H1 (cell line): ENCODE results near the gene TMEM120B.

ENCODE experiments used
- ATF2 ChIP-seq: IDR thresholded peaks from 2 replicates; pipeline ENCODE4 v1.6.1; 2012; ENCODE audit warnings: low read length, inconsistent platforms
- CTCF ChIP-seq, 3 experiments: IDR thresholded peaks; 1 replicate in 2 of 3; 2 replicates in 1 of 3; pipeline versions ENCODE4 v1.5.1 to v1.6.1; 2011; ENCODE audit warnings: low read length in 3 of 3, mild to moderate bottlenecking in 3 of 3, inconsistent platforms in 2 of 3, low read depth in 1 of 3, moderate library complexity in 1 of 3; ENCODE audit not compliant: insufficient read depth in 1 of 3; ENCODE audit errors: control extremely low read depth in 1 of 3
- EZH2 ChIP-seq: fragments of 200-600 bp; sonication (generic); IDR thresholded peaks from 2 replicates; pipeline ENCODE4 v1.7.1; 2012; ENCODE audit warnings: low read depth, mild to moderate bottlenecking, moderate library complexity, low read length, inconsistent platforms; ENCODE audit not compliant: severe bottlenecking
- GABPA ChIP-seq: IDR thresholded peaks from 2 replicates; pipeline ENCODE4 v1.6.1; 2011; ENCODE audit warnings: mild to moderate bottlenecking, low read length, moderate library complexity, borderline replicate concordance; ENCODE audit not compliant: insufficient read depth
- MAX ChIP-seq: IDR thresholded peaks from 2 replicates; pipeline ENCODE4 v1.6.1; 2012; ENCODE audit warnings: inconsistent platforms
- RAD21 ChIP-seq, 2 experiments: IDR thresholded peaks in 1 of 2; conservative IDR thresholded peaks in 1 of 2; 2 replicates each; pipeline ENCODE4 v1.6.1; 2011; ENCODE audit warnings: low read depth in 2 of 2, low read length in 2 of 2, improper control_type of control experiment in 1 of 2, inconsistent platforms in 1 of 2, mild to moderate bottlenecking in 1 of 2, moderate library complexity in 1 of 2
- RXRA ChIP-seq: IDR thresholded peaks from 2 replicates; pipeline ENCODE4 v1.6.1; 2011; ENCODE audit warnings: low read depth, mild to moderate bottlenecking, low read length, moderate library complexity; ENCODE audit not compliant: insufficient read depth
- SIN3A ChIP-seq, 2 experiments: IDR thresholded peaks in 1 of 2; conservative IDR thresholded peaks in 1 of 2; 2 replicates each; pipeline ENCODE4 v1.6.1; 2011 to 2012; ENCODE audit warnings: low read length in 2 of 2, improper control_type of control experiment in 1 of 2, low read depth in 1 of 2, mild to moderate bottlenecking in 1 of 2
- TAF1 ChIP-seq: IDR thresholded peaks from 2 replicates; pipeline ENCODE4 v1.6.1; 2011; ENCODE audit warnings: mild to moderate bottlenecking, low read depth, low read length
- TBP ChIP-seq: IDR thresholded peaks from 2 replicates; pipeline ENCODE4 v1.6.1; 2011; ENCODE audit warnings: low read depth, low read length, improper control_type of control experiment
- TF ChIP-seq, protein P1 (sequence below): IDR thresholded peaks from 2 replicates; pipeline ENCODE4 v1.6.1; 2011; ENCODE audit warnings: low read length, improper control_type of control experiment

- TF ChIP-seq RAD21 (IDR thresholded peaks at IDR 0.05 in 1 of 2, conservative IDR thresholded peaks at IDR 0.05 in 1 of 2; ENCODE audit: low read depth in 2 of 2, low read length in 2 of 2) (no peak), TBP (no peak), RXRA (no peak), MAX (no peak), CTCF (IDR thresholded peaks at IDR 0.05; ENCODE audit: control extremely low read depth in 1 of 3, insufficient read depth in 1 of 3, low read depth in 1 of 3, low read length in 3 of 3) (no peak), GABPA (no peak), EZH2 (no peak), SIN3A (conservative IDR thresholded peaks at IDR 0.05 in 1 of 2, IDR thresholded peaks at IDR 0.05 in 1 of 2; ENCODE audit: low read depth in 1 of 2, low read length in 2 of 2) (no peak), TAF1 (no peak), ATF2 (no peak)
- TF ChIP-seq, protein P1, sequence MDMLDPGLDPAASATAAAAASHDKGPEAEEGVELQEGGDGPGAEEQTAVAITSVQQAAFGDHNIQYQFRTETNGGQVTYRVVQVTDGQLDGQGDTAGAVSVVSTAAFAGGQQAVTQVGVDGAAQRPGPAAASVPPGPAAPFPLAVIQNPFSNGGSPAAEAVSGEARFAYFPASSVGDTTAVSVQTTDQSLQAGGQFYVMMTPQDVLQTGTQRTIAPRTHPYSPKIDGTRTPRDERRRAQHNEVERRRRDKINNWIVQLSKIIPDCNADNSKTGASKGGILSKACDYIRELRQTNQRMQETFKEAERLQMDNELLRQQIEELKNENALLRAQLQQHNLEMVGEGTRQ = no peak
These were observed 10.6 kb downstream of the TMEM120B start for GRCh38 chr12:121723200-121723599.
